NCI-H774 (cell line): ENCODE results near the gene ABHD8.

Experiments
- DNase-seq: peaks from one replicate; lab custom pipeline; 2025; lab: John Stamatoyannopoulos, UW

ABHD8 gene

GRCh38 chr19:17303167-17303939 is at the start of gene ABHD8:
TSS of gene ABHD8 (minus strand) at chr19:17303425. CDS start at chr19:17301616, 1,809 bp downstream.
- peak; percentile 96 for DNase-seq

- DNase-seq = no peak
Measured at GRCh38 chr19:17352608-17353280, 49.5 kb upstream of the ABHD8 start.

- no peak for DNase-seq
Measured at GRCh38 chr19:17351815-17352435, 48.7 kb upstream of the ABHD8 start.

- DNase-seq = peak; percentile 58
Measured at GRCh38 chr19:17348700-17349099, 45.5 kb upstream of the ABHD8 start.

- DNase-seq = no peak
Measured at GRCh38 chr19:17347877-17348276, 44.7 kb upstream of the ABHD8 start.

GRCh38 chr19:17347361-17347760 is 44.1 kb upstream of the ABHD8 start:
- no peak for DNase-seq

- peak; percentile 42 for DNase-seq
Measured at GRCh38 chr19:17346109-17346671, 43.0 kb upstream of the ABHD8 start.

GRCh38 chr19:17341845-17342244 is 38.6 kb upstream of the ABHD8 start:
- DNase-seq = no peak

- DNase-seq = no peak
Measured at GRCh38 chr19:17341386-17341785, 38.2 kb upstream of the ABHD8 start.

GRCh38 chr19:17340871-17341357 is 37.7 kb upstream of the ABHD8 start:
- DNase-seq = no peak

- DNase-seq = no peak
Measured at GRCh38 chr19:17340302-17340870, 37.2 kb upstream of the ABHD8 start.

GRCh38 chr19:17339088-17339741 is 36.0 kb upstream of the ABHD8 start:
- DNase-seq = no peak

- no peak for DNase-seq
Measured at GRCh38 chr19:17338433-17339078, 35.3 kb upstream of the ABHD8 start.

- no peak for DNase-seq
Measured at GRCh38 chr19:17337675-17338432, 34.6 kb upstream of the ABHD8 start.

- DNase-seq = peak; percentile 97
Measured at GRCh38 chr19:17336872-17337674, 33.8 kb upstream of the ABHD8 start, which contains the start of gene GTPBP3. TSS of gene GTPBP3 (plus strand) at chr19:17337553. CDS start at chr19:17337612, 59 bp downstream.

- DNase-seq = no peak
Measured at GRCh38 chr19:17335575-17335974, 32.4 kb upstream of the ABHD8 start.

GRCh38 chr19:17334414-17335409 is 31.5 kb upstream of the ABHD8 start, which contains the start of gene ANO8:
TSS of gene ANO8 (minus strand) at chr19:17334855. CDS start at chr19:17334670, 185 bp downstream.
- peak; percentile 97 for DNase-seq
